ENCODE results near the gene THRA.

DNA sequence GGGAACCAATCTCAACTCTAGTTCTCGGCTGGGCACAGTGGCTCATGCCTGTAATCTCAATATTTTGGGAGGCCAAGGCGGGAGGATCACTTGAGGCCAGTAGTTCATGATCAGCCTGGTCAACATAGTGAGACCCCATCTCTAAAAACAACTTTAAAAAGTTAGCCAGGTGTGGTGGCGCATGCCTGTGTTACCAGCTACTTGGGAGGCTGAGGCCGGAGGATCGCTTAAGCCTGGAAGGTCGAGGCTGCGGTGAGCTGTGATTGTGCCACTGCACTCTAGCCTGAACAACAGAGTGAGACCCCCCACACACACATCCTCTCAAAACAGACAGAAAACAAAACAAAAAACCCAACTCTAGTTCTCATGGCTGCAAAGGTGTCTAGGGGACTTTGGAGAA is 4.9 kb downstream of the THRA start:
- TF ChIP-seq, protein P1, sequence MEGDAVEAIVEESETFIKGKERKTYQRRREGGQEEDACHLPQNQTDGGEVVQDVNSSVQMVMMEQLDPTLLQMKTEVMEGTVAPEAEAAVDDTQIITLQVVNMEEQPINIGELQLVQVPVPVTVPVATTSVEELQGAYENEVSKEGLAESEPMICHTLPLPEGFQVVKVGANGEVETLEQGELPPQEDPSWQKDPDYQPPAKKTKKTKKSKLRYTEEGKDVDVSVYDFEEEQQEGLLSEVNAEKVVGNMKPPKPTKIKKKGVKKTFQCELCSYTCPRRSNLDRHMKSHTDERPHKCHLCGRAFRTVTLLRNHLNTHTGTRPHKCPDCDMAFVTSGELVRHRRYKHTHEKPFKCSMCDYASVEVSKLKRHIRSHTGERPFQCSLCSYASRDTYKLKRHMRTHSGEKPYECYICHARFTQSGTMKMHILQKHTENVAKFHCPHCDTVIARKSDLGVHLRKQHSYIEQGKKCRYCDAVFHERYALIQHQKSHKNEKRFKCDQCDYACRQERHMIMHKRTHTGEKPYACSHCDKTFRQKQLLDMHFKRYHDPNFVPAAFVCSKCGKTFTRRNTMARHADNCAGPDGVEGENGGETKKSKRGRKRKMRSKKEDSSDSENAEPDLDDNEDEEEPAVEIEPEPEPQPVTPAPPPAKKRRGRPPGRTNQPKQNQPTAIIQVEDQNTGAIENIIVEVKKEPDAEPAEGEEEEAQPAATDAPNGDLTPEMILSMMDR (conservative IDR thresholded peaks at IDR 0.05; ENCODE audit: low read length) = no peak
- TF ChIP-seq EZH2phosphoT487 (IDR thresholded peaks at IDR 0.05; ENCODE audit: borderline replicate concordance) = no peak

Measured in Loucy (cell line).